Measurements from ENCODE around the gene TYRO3.

Gene TYRO3

GRCh38 chr15:41553731-41554130 lies 5.3 kb upstream of the TYRO3 start:
- Histone ChIP-seq H3K4me3 (ENCODE audit: low read depth in 1 of 2, low read length in 2 of 2) (no peak overlapping the region), H3K36me3 (ENCODE audit: control insufficient read depth in 1 of 2, insufficient read depth in 2 of 2, low read length in 2 of 2) (no peaks in the 10 kb centered on the region), H3K9ac (ENCODE audit: low read depth in 1 of 2, low read length in 2 of 2) (peak overlapping the region in 1 of 2 donors; percentile 38), H3K27me3 (ENCODE audit: control insufficient read depth in 1 of 2, insufficient read depth in 2 of 2, low read length in 2 of 2) (no peaks in the 10 kb centered on the region), H3K9me3 (ENCODE audit: control insufficient read depth in 1 of 2, low read length in 2 of 2) (no peaks in the 10 kb centered on the region), H3K4me1 (ENCODE audit: control insufficient read depth in 1 of 2, insufficient read depth in 2 of 2, low read length in 2 of 2) (peaks cover 9 to 10% of the 10 kb centered on the region in 2 donors), H3K27ac (ENCODE audit: low read depth, low read length) (no peak overlapping the region)

GRCh38 chr15:41554343-41554742 lies 4.7 kb upstream of the TYRO3 start:
- Histone ChIP-seq H3K9me3 (ENCODE audit: control insufficient read depth in 1 of 2, low read length in 2 of 2) (no peaks in the 10 kb centered on the region), H3K9ac (ENCODE audit: low read depth in 1 of 2, low read length in 2 of 2) (no peak overlapping the region), H3K27ac (ENCODE audit: low read depth, low read length) (no peak overlapping the region), H3K4me1 (ENCODE audit: control insufficient read depth in 1 of 2, insufficient read depth in 2 of 2, low read length in 2 of 2) (peaks cover 9 to 10% of the 10 kb centered on the region in 2 donors), H3K4me3 (ENCODE audit: low read depth in 1 of 2, low read length in 2 of 2) (no peak overlapping the region), H3K27me3 (ENCODE audit: control insufficient read depth in 1 of 2, insufficient read depth in 2 of 2, low read length in 2 of 2) (no peaks in the 10 kb centered on the region), H3K36me3 (ENCODE audit: control insufficient read depth in 1 of 2, insufficient read depth in 2 of 2, low read length in 2 of 2) (no peaks in the 10 kb centered on the region)

- H3K36me3 ChIP-seq (ENCODE audit: control insufficient read depth in 1 of 2, insufficient read depth in 2 of 2, low read length in 2 of 2): no peaks in the 10 kb centered on the region
- no peaks in the 10 kb centered on the region for H3K27me3 ChIP-seq (ENCODE audit: control insufficient read depth in 1 of 2, insufficient read depth in 2 of 2, low read length in 2 of 2)
- no peak overlapping the region for H3K27ac ChIP-seq (ENCODE audit: low read depth, low read length)
- H3K9me3 ChIP-seq (ENCODE audit: control insufficient read depth in 1 of 2, low read length in 2 of 2): no peaks in the 10 kb centered on the region
- peaks cover 13 to 15% of the 10 kb centered on the region in 2 donors for H3K4me1 ChIP-seq (ENCODE audit: control insufficient read depth in 1 of 2, insufficient read depth in 2 of 2, low read length in 2 of 2)
- no peak overlapping the region for H3K9ac ChIP-seq (ENCODE audit: low read depth in 1 of 2, low read length in 2 of 2)
- H3K4me3 ChIP-seq (ENCODE audit: low read depth in 1 of 2, low read length in 2 of 2): no peak overlapping the region
These were observed 4.1 kb upstream of the TYRO3 start for GRCh38 chr15:41554915-41555314.

GRCh38 chr15:41556677-41557076 lies 2.3 kb upstream of the TYRO3 start:
- H3K36me3 ChIP-seq (ENCODE audit: control insufficient read depth in 1 of 2, insufficient read depth in 2 of 2, low read length in 2 of 2): no peaks in the 10 kb centered on the region
- H3K27ac ChIP-seq (ENCODE audit: low read depth, low read length): no peak overlapping the region
- peaks cover 22 to 23% of the 10 kb centered on the region in 2 donors for H3K4me1 ChIP-seq (ENCODE audit: control insufficient read depth in 1 of 2, insufficient read depth in 2 of 2, low read length in 2 of 2)
- H3K27me3 ChIP-seq (ENCODE audit: control insufficient read depth in 1 of 2, insufficient read depth in 2 of 2, low read length in 2 of 2): peaks cover 2 to 4% of the 10 kb centered on the region in 2 donors
- H3K4me3 ChIP-seq (ENCODE audit: low read depth in 1 of 2, low read length in 2 of 2): no peak overlapping the region
- H3K9me3 ChIP-seq (ENCODE audit: control insufficient read depth in 1 of 2, low read length in 2 of 2): no peaks in the 10 kb centered on the region
- no peak overlapping the region for H3K9ac ChIP-seq (ENCODE audit: low read depth in 1 of 2, low read length in 2 of 2)

- H3K36me3 ChIP-seq (ENCODE audit: control insufficient read depth in 1 of 2, insufficient read depth in 2 of 2, low read length in 2 of 2): no peaks in the 10 kb centered on the region
- H3K27ac ChIP-seq (ENCODE audit: low read depth, low read length): no peak overlapping the region
- H3K9me3 ChIP-seq (ENCODE audit: control insufficient read depth in 1 of 2, low read length in 2 of 2): no peaks in the 10 kb centered on the region
- H3K4me3 ChIP-seq (ENCODE audit: low read depth in 1 of 2, low read length in 2 of 2): peak overlapping the region; percentile 55 to 56
- H3K9ac ChIP-seq (ENCODE audit: low read depth in 1 of 2, low read length in 2 of 2): peak overlapping the region; percentile 28 to 49
- H3K27me3 ChIP-seq (ENCODE audit: control insufficient read depth in 1 of 2, insufficient read depth in 2 of 2, low read length in 2 of 2): peaks cover 2 to 4% of the 10 kb centered on the region in 2 donors
- peaks cover 22 to 23% of the 10 kb centered on the region in 2 donors for H3K4me1 ChIP-seq (ENCODE audit: control insufficient read depth in 1 of 2, insufficient read depth in 2 of 2, low read length in 2 of 2)
These were observed 1.2 kb upstream of the TYRO3 start for GRCh38 chr15:41557673-41558399.

- Histone ChIP-seq H3K9me3 (ENCODE audit: control insufficient read depth in 1 of 2, low read length in 2 of 2) (no peaks in the 10 kb centered on the region), H3K4me1 (ENCODE audit: control insufficient read depth in 1 of 2, insufficient read depth in 2 of 2, low read length in 2 of 2) (peaks cover 22 to 23% of the 10 kb centered on the region in 2 donors), H3K36me3 (ENCODE audit: control insufficient read depth in 1 of 2, insufficient read depth in 2 of 2, low read length in 2 of 2) (peaks cover 0 to 3% of the 10 kb centered on the region in 2 donors), H3K27ac (ENCODE audit: low read depth, low read length) (no peak overlapping the region), H3K4me3 (ENCODE audit: low read depth in 1 of 2, low read length in 2 of 2) (peak overlapping the region; percentile 57 to 59), H3K27me3 (ENCODE audit: control insufficient read depth in 1 of 2, insufficient read depth in 2 of 2, low read length in 2 of 2) (peaks cover 2 to 4% of the 10 kb centered on the region in 2 donors), H3K9ac (ENCODE audit: low read depth in 1 of 2, low read length in 2 of 2) (peak overlapping the region; percentile 48 to 49)
These were observed 299 bp downstream of the TYRO3 start for GRCh38 chr15:41559239-41559782.

GRCh38 chr15:41560572-41560874 lies 1.5 kb downstream of the TYRO3 start:
- peaks cover 22 to 23% of the 10 kb centered on the region in 2 donors for H3K4me1 ChIP-seq (ENCODE audit: control insufficient read depth in 1 of 2, insufficient read depth in 2 of 2, low read length in 2 of 2)
- H3K27me3 ChIP-seq (ENCODE audit: control insufficient read depth in 1 of 2, insufficient read depth in 2 of 2, low read length in 2 of 2): peaks cover 2 to 4% of the 10 kb centered on the region in 2 donors
- H3K4me3 ChIP-seq (ENCODE audit: low read depth in 1 of 2, low read length in 2 of 2): peak overlapping the region in 1 of 2 donors; percentile 57
- no peak overlapping the region for H3K9ac ChIP-seq (ENCODE audit: low read depth in 1 of 2, low read length in 2 of 2)
- no peak overlapping the region for H3K27ac ChIP-seq (ENCODE audit: low read depth, low read length)
- H3K36me3 ChIP-seq (ENCODE audit: control insufficient read depth in 1 of 2, insufficient read depth in 2 of 2, low read length in 2 of 2): peaks cover 0 to 3% of the 10 kb centered on the region in 2 donors
- H3K9me3 ChIP-seq (ENCODE audit: control insufficient read depth in 1 of 2, low read length in 2 of 2): no peaks in the 10 kb centered on the region

- Histone ChIP-seq H3K27me3 (ENCODE audit: control insufficient read depth in 1 of 2, insufficient read depth in 2 of 2, low read length in 2 of 2) (peaks cover 2 to 4% of the 10 kb centered on the region in 2 donors), H3K9ac (ENCODE audit: low read depth in 1 of 2, low read length in 2 of 2) (no peak overlapping the region), H3K4me3 (ENCODE audit: low read depth in 1 of 2, low read length in 2 of 2) (no peak overlapping the region), H3K27ac (ENCODE audit: low read depth, low read length) (no peak overlapping the region), H3K9me3 (ENCODE audit: control insufficient read depth in 1 of 2, low read length in 2 of 2) (no peaks in the 10 kb centered on the region), H3K36me3 (ENCODE audit: control insufficient read depth in 1 of 2, insufficient read depth in 2 of 2, low read length in 2 of 2) (peaks cover 0 to 3% of the 10 kb centered on the region in 2 donors), H3K4me1 (ENCODE audit: control insufficient read depth in 1 of 2, insufficient read depth in 2 of 2, low read length in 2 of 2) (peaks cover 22 to 23% of the 10 kb centered on the region in 2 donors)
These were observed 2.2 kb downstream of the TYRO3 start for GRCh38 chr15:41561104-41561776.

- Histone ChIP-seq H3K36me3 (ENCODE audit: control insufficient read depth in 1 of 2, insufficient read depth in 2 of 2, low read length in 2 of 2) (peaks cover 0 to 3% of the 10 kb centered on the region in 2 donors), H3K4me1 (ENCODE audit: control insufficient read depth in 1 of 2, insufficient read depth in 2 of 2, low read length in 2 of 2) (peaks cover 22 to 23% of the 10 kb centered on the region in 2 donors), H3K27ac (ENCODE audit: low read depth, low read length) (no peak overlapping the region), H3K9ac (ENCODE audit: low read depth in 1 of 2, low read length in 2 of 2) (no peak overlapping the region), H3K4me3 (ENCODE audit: low read depth in 1 of 2, low read length in 2 of 2) (no peak overlapping the region), H3K9me3 (ENCODE audit: control insufficient read depth in 1 of 2, low read length in 2 of 2) (no peaks in the 10 kb centered on the region), H3K27me3 (ENCODE audit: control insufficient read depth in 1 of 2, insufficient read depth in 2 of 2, low read length in 2 of 2) (peaks cover 2 to 4% of the 10 kb centered on the region in 2 donors)
These were observed 2.7 kb downstream of the TYRO3 start for GRCh38 chr15:41561777-41562145.

- Histone ChIP-seq H3K9me3 (ENCODE audit: control insufficient read depth in 1 of 2, low read length in 2 of 2) (no peaks in the 10 kb centered on the region), H3K9ac (ENCODE audit: low read depth in 1 of 2, low read length in 2 of 2) (no peak overlapping the region), H3K4me3 (ENCODE audit: low read depth in 1 of 2, low read length in 2 of 2) (no peak overlapping the region), H3K27ac (ENCODE audit: low read depth, low read length) (no peak overlapping the region), H3K36me3 (ENCODE audit: control insufficient read depth in 1 of 2, insufficient read depth in 2 of 2, low read length in 2 of 2) (peaks cover 0 to 3% of the 10 kb centered on the region in 2 donors), H3K27me3 (ENCODE audit: control insufficient read depth in 1 of 2, insufficient read depth in 2 of 2, low read length in 2 of 2) (peaks cover 2 to 4% of the 10 kb centered on the region in 2 donors), H3K4me1 (ENCODE audit: control insufficient read depth in 1 of 2, insufficient read depth in 2 of 2, low read length in 2 of 2) (peaks cover 22 to 23% of the 10 kb centered on the region in 2 donors)
These were observed 3.2 kb downstream of the TYRO3 start for GRCh38 chr15:41562244-41562643.
